ENCODE results near the gene MBTPS1.
A peak's percentile ranks its signal among the peaks of the same experiment; 100 is the strongest.

The MBTPS1 gene

DNA sequence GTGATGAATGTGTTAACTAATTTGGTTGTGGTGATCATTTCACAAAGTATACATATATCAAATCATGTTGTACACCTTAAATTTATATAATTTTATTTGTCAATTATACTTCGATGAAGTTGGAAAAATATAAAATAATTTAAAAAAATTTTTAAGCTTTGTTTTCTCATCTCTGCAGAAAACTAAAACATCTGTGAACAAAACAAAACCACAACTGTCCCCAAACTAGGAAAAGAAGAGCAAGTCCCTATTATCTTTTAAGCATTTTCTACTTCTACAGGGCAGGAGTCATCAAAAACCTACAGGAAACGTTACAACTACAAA lies 21.7 kb upstream of the MBTPS1 start:
- Histone ChIP-seq H3K79me2 (ENCODE audit: insufficient read depth, low read length) (no peaks in the 10 kb centered on the region), H3K27ac (ENCODE audit: low read depth, low read length, poor library complexity, severe bottlenecking) (peak overlapping the region; percentile 49), H3K4me1 (ENCODE audit: insufficient read depth, low read length, severe bottlenecking) (peaks cover 35% of the 10 kb centered on the region), H3K4me2 (ENCODE audit: low read length) (no peak overlapping the region), H3F3A (ENCODE audit: insufficient read depth, low read length) (no peaks in the 10 kb centered on the region), H3K36me3 (ENCODE audit: insufficient read depth, low read length) (no peaks in the 10 kb centered on the region; the same call in 1 of the 2 replicates), H3K9me2 (ENCODE audit: low read depth, low read length) (no peaks in the 10 kb centered on the region), H2AFZ (ENCODE audit: low read length) (no peak overlapping the region), H3K27me3 (ENCODE audit: insufficient read depth, low read length) (no peaks in the 10 kb centered on the region), H3K9ac (ENCODE audit: low read length) (no peak overlapping the region), H4K20me1 (ENCODE audit: insufficient read depth, low read length) (no peaks in the 10 kb centered on the region), H3K4me3 (ENCODE audit: low read depth, low read length, poor library complexity, severe bottlenecking) (no peak overlapping the region), H3K9me3 (ENCODE audit: low read length) (no peaks in the 10 kb centered on the region)
- TF ChIP-seq EZH2 (IDR thresholded peaks at IDR 0.05; ENCODE audit: borderline replicate concordance, low read length): no peak
- no peak for TF ChIP-seq CTCF (IDR thresholded peaks at IDR 0.05; ENCODE audit: low read length)

- H3F3A ChIP-seq (ENCODE audit: insufficient read depth, low read length): no peaks in the 10 kb centered on the region
- no peaks in the 10 kb centered on the region for H3K9me3 ChIP-seq (ENCODE audit: low read length)
- no peaks in the 10 kb centered on the region for H3K27me3 ChIP-seq (ENCODE audit: insufficient read depth, low read length)
- no peaks in the 10 kb centered on the region for H3K9me2 ChIP-seq (ENCODE audit: low read depth, low read length)
- no peak overlapping the region for H3K27ac ChIP-seq (ENCODE audit: low read depth, low read length, poor library complexity, severe bottlenecking)
- no peaks in the 10 kb centered on the region; the same call in 1 of the 2 replicates for H3K36me3 ChIP-seq (ENCODE audit: insufficient read depth, low read length)
- H3K9ac ChIP-seq (ENCODE audit: low read length): no peak overlapping the region
- no peaks in the 10 kb centered on the region for H3K79me2 ChIP-seq (ENCODE audit: insufficient read depth, low read length)
- H2AFZ ChIP-seq (ENCODE audit: low read length): no peak overlapping the region
- TF ChIP-seq CTCF (IDR thresholded peaks at IDR 0.05; ENCODE audit: low read length) (no peak), EZH2 (IDR thresholded peaks at IDR 0.05; ENCODE audit: borderline replicate concordance, low read length) (no peak)
- H4K20me1 ChIP-seq (ENCODE audit: insufficient read depth, low read length): no peaks in the 10 kb centered on the region
- no peak overlapping the region for H3K4me2 ChIP-seq (ENCODE audit: low read length)
- H3K4me1 ChIP-seq (ENCODE audit: insufficient read depth, low read length, severe bottlenecking): peaks cover 41% of the 10 kb centered on the region
- H3K4me3 ChIP-seq (ENCODE audit: low read depth, low read length, poor library complexity, severe bottlenecking): no peak overlapping the region
Measured at GRCh38 chr16:84137769-84138357, 21.1 kb upstream of the MBTPS1 start.

DNA sequence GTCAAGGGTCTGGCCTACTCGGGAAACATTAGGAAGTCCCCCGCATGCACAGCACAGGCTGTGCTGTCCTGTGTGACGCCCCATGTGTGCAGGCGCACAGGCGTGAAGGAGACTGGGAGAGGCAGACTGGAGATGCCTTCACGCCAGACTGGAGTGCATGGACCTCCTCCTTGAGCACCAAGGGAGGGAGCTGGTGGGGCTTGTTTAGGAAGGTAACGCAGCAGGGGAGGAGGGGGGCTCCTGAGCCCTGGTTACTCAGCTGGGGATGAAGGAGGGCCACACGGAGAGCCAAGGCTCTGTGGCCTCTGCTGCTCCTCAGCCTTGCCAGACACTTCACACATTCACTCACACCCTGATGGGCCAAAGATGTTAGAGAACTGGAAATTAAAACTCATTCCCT lies 20.5 kb upstream of the MBTPS1 start:
- H2AFZ ChIP-seq (ENCODE audit: low read length): no peak overlapping the region
- no peak for TF ChIP-seq EZH2 (IDR thresholded peaks at IDR 0.05; ENCODE audit: borderline replicate concordance, low read length)
- TF ChIP-seq CTCF (IDR thresholded peaks at IDR 0.05; ENCODE audit: low read length): no peak
- H3K27me3 ChIP-seq (ENCODE audit: insufficient read depth, low read length): no peaks in the 10 kb centered on the region
- H3K4me2 ChIP-seq (ENCODE audit: low read length): no peak overlapping the region
- H3K36me3 ChIP-seq (ENCODE audit: insufficient read depth, low read length): no peaks in the 10 kb centered on the region
- no peak overlapping the region for H3K27ac ChIP-seq (ENCODE audit: low read depth, low read length, poor library complexity, severe bottlenecking)
- H3K4me1 ChIP-seq (ENCODE audit: insufficient read depth, low read length, severe bottlenecking): peaks cover 46% of the 10 kb centered on the region
- no peaks in the 10 kb centered on the region for H3F3A ChIP-seq (ENCODE audit: insufficient read depth, low read length)
- H3K4me3 ChIP-seq (ENCODE audit: low read depth, low read length, poor library complexity, severe bottlenecking): no peak overlapping the region
- H3K9ac ChIP-seq (ENCODE audit: low read length): no peak overlapping the region
- no peaks in the 10 kb centered on the region for H3K79me2 ChIP-seq (ENCODE audit: insufficient read depth, low read length)
- H3K9me3 ChIP-seq (ENCODE audit: low read length): no peaks in the 10 kb centered on the region
- no peaks in the 10 kb centered on the region for H3K9me2 ChIP-seq (ENCODE audit: low read depth, low read length)
- H4K20me1 ChIP-seq (ENCODE audit: insufficient read depth, low read length): no peaks in the 10 kb centered on the region

Data from OCI-LY1 (cell line).